ENCODE results near the gene RPIA. TPM values are rescaled to one million over a fixed set of nuclear protein-coding genes. Genes with fewer than 3 reads are reported as not detected.

Gene RPIA
- polyA plus RNA-seq, 3 donors: 12.4 to 23.1 (median 17.9) TPM

- H3K27me3 ChIP-seq (ENCODE audit: control insufficient read depth in 2 of 2, insufficient read depth in 2 of 2, low read length in 2 of 2): no peaks in the 10 kb centered on the region
- intact Hi-C loops (cut with micrococcal nuclease): loop anchor here (5.0 kb wide), 2 partner anchors 67 to 102 kb away; partner anchors contain the start of gene EIF2AK3 (in 1 of the 2)
- DNase-seq: peak in 2 of 3 donors; percentile 6 to 56
- Mint-ChIP-seq H3K27ac (peak overlapping the region in 2 of 7 donors; percentile 15 to 42), H3K4me1 (peaks cover 39% of the 10 kb centered on the region), H3K9me3 (peaks cover 0 to 5% (median 3%) of the 10 kb centered on the region in 7 donors), H3K36me3 (peaks cover 8 to 10% of the 10 kb centered on the region in 2 donors), H3K27me3 (ENCODE audit: low read depth in 3 of 3) (peaks cover 0 to 4% (median 0%) of the 10 kb centered on the region in 3 donors), H3K4me3 (no peak overlapping the region)
- H3K9ac ChIP-seq (ENCODE audit: insufficient read depth, low read length, poor library complexity, severe bottlenecking): no peak overlapping the region
- H3K27ac ChIP-seq (ENCODE audit: low read depth in 1 of 2, low read length in 2 of 2): no peak overlapping the region
- peaks cover 64% of the 10 kb centered on the region for H3K79me2 ChIP-seq (ENCODE audit: insufficient read depth, low read length)
- peaks cover 27 to 34% of the 10 kb centered on the region in 2 donors for H3K4me1 ChIP-seq (ENCODE audit: control insufficient read depth in 1 of 2, insufficient read depth in 2 of 2, low read length in 2 of 2)
- TF ChIP-seq CTCF (IDR thresholded peaks at IDR 0.05): no peak
- H3K9me3 ChIP-seq (replicated peaks in 1 of 2; ENCODE audit: control insufficient read depth in 1 of 2, insufficient read depth in 1 of 2, low read length in 2 of 2): no peaks in the 10 kb centered on the region
- WGBS (ENCODE audit: insufficient coverage): 60% methylated on average over 3 of the region's 3 CpGs
- H3K4me2 ChIP-seq (replicated peaks; ENCODE audit: extremely low read depth, low read length, poor library complexity, severe bottlenecking): no peak overlapping the region
- H4K20me1 ChIP-seq (ENCODE audit: insufficient read depth, low read length): peaks cover 3% of the 10 kb centered on the region
- no peak overlapping the region for H3K4me3 ChIP-seq (replicated peaks in 1 of 3; ENCODE audit: low read depth in 2 of 3, low read length in 3 of 3)
- peaks cover 0 to 4% of the 10 kb centered on the region in 2 donors for H3K36me3 ChIP-seq (replicated peaks in 1 of 2; ENCODE audit: control insufficient read depth in 1 of 2, insufficient read depth in 2 of 2, low read length in 2 of 2)
- H2AFZ ChIP-seq (ENCODE audit: insufficient read depth, low read depth, low read length, poor library complexity, severe bottlenecking): no peak overlapping the region
These were observed 2.5 kb downstream of the RPIA start for GRCh38 chr2:88693911-88694414.

- intact Hi-C loops (cut with micrococcal nuclease): no loop called here
- Histone ChIP-seq H3K4me1 (ENCODE audit: control insufficient read depth in 1 of 2, insufficient read depth in 2 of 2, low read length in 2 of 2) (peaks cover 21 to 26% of the 10 kb centered on the region in 2 donors), H3K4me3 (replicated peaks in 1 of 3; ENCODE audit: low read depth in 2 of 3, low read length in 3 of 3) (no peak overlapping the region), H3K27ac (ENCODE audit: low read depth in 1 of 2, low read length in 2 of 2) (no peak overlapping the region), H3K9me3 (replicated peaks in 1 of 2; ENCODE audit: control insufficient read depth in 1 of 2, insufficient read depth in 1 of 2, low read length in 2 of 2) (no peaks in the 10 kb centered on the region), H3K9ac (ENCODE audit: insufficient read depth, low read length, poor library complexity, severe bottlenecking) (no peak overlapping the region), H3K36me3 (replicated peaks in 1 of 2; ENCODE audit: control insufficient read depth in 1 of 2, insufficient read depth in 2 of 2, low read length in 2 of 2) (peaks cover 5 to 30% of the 10 kb centered on the region in 2 donors), H2AFZ (ENCODE audit: insufficient read depth, low read depth, low read length, poor library complexity, severe bottlenecking) (no peak overlapping the region), H3K4me2 (replicated peaks; ENCODE audit: extremely low read depth, low read length, poor library complexity, severe bottlenecking) (no peak overlapping the region), H3K79me2 (ENCODE audit: insufficient read depth, low read length) (peaks cover 59% of the 10 kb centered on the region), H3K27me3 (ENCODE audit: control insufficient read depth in 2 of 2, insufficient read depth in 2 of 2, low read length in 2 of 2) (no peaks in the 10 kb centered on the region), H4K20me1 (ENCODE audit: insufficient read depth, low read length) (peaks cover 3% of the 10 kb centered on the region)
- Mint-ChIP-seq H3K9me3 (no peaks in the 10 kb centered on the region), H3K4me1 (peaks cover 29% of the 10 kb centered on the region), H3K27me3 (ENCODE audit: low read depth in 3 of 3) (peaks cover 0 to 4% (median 0%) of the 10 kb centered on the region in 3 donors), H3K36me3 (peaks cover 29 to 34% of the 10 kb centered on the region in 2 donors), H3K4me3 (no peak overlapping the region), H3K27ac (no peak overlapping the region)
- no peak for TF ChIP-seq CTCF (IDR thresholded peaks at IDR 0.05)
- DNase-seq: no peak
- no CpG with 5 or more reads among the region's 3 CpGs for WGBS (ENCODE audit: insufficient coverage)
These were observed 5.1 kb downstream of the RPIA start for GRCh38 chr2:88696611-88697010.
